Kidney tubule cell (primary cell): ENCODE results near the gene BCL6.
"Not testable (repeated sequence)": the region's sequence is repeated elsewhere in the genome, so short reads cannot be mapped to it uniquely, and the experiment has no call there.

ENCODE experiments used
- DNase-seq: peaks from one replicate; pipeline ENCODE4 v3.0.0-alpha.2; 2018; ENCODE audit warnings: low spot score

The BCL6 gene

DNA sequence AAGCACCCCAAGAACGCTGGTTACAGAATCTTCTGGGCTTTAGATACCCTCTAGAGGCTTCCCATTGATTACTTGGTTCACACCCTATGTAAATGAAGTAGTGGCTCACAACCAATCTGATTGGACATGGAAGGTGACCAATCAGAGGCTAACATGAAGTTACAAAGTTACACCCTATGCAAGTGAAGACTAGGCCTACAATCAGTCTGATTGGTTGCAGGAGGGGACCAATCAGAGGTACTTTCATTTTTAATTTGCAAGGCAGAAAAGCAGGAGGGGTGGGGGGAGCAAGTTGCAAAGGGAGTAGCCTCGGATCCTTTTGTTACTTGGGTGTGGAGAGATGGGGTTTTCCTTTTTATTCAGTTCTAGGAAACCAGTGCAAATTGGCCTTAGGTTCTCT is 31.8 kb downstream of the BCL6 start:
- peak; percentile 41 for DNase-seq

DNA sequence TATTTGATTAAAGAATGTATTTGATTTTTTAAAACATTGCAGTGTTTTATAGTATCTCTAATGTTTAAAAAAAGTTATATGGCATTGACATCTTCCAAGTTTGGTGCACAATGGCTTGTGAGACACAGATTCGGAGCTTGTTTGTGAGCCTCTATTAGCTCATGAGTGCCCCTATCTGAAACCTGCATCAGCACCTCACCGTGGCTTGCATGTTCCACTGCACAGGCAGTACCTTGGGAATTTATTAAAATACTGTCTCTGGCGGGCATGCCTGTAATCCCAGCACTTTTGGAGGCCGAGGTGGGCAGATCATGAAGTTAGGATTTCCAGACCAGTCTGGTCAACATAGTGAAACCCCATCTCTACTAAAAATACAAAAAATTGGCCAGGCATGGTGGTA is 36.1 kb downstream of the BCL6 start:
- DNase-seq, result peak; percentile 11

DNA sequence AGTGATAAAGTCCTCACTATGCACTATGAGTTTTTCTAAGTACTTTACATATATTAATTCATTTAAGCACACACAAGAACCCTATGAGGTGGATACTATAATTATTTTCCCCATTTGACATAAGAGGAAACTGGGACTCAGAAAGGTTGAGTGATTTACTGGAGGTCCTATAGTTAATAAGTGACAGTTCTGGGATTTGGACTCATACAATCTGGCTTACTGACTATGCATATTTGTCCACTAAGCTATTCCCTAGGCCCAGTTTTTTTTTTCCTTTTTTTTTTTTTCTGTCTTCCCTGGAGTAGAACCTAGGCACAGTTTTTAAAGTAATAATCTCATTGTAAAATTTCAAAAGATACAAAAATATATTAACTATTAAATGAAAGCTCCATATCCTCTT is 36.6 kb downstream of the BCL6 start:
- peak; percentile 64 for DNase-seq

DNA sequence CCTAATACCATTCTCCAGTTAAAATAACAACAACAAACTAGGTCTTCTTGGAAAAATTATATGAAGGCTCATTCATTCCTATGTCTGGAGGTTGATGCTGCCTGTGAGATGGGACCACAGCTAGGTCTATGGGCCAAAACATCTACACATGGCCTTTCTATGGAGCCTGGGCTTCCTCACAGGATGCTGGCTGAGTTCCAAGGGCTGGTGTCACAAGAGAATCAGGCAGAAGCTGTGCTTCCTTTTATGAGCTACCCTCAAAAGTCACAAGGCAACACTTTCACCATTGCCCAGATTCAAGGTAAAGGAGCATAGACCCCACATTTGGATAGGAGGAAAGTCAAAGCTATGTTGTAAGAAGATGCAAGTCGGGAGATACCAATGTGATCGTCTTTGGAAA is 38.3 kb downstream of the BCL6 start:
- DNase-seq, result peak; percentile 12

DNA sequence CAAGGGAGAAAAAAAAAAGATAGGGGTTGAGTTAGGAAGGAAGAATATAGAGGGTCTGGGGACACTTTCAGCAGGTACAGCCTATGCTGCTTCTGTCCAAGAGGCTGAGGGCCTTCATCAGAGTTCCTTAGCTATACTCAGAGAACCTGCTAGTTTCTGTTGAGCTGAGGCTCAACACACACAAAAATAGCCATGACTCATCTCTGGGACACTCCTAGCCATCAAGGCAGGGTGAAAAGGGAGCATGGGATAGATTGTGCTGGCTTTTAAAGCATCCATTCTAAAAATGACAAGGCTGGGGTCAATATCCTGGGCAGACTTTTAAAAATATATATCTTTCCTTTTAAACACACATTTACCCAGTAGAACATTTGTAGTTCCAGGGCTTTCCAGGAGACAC is 40.1 kb downstream of the BCL6 start:
- DNase-seq, result peak; percentile 23

DNA sequence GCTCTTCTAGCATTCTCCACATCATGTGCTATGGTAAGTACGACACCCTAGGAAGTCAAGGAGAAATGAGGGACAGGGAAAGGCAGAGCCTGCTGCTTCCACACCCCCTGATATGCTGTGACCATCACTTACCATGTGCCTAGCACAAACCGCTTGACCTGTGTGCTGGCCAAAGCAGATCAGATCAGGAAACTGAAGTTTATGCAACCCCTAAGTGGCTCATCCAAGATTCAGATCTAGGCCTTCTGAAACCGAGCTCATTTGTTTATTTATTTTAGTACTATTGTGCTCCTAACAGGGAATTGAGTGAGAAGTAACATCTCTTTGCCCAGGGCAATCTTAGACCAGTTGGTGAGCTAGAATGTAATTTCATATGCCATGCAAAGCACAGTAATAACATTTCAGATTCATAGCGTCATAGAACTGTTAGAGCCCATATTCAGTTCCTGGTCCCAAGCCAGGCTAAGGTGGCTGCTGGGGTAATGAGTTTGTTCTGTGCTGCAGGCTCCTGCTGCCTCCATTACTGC is 42.7 kb downstream of the BCL6 start, which contains the start of gene RTP2:
RTP2 (minus strand) TSS at position 51 of the 527 bp plus-strand sequence. CDS start 429 bp downstream, outside the sequence.
- DNase-seq, result no peak

DNA sequence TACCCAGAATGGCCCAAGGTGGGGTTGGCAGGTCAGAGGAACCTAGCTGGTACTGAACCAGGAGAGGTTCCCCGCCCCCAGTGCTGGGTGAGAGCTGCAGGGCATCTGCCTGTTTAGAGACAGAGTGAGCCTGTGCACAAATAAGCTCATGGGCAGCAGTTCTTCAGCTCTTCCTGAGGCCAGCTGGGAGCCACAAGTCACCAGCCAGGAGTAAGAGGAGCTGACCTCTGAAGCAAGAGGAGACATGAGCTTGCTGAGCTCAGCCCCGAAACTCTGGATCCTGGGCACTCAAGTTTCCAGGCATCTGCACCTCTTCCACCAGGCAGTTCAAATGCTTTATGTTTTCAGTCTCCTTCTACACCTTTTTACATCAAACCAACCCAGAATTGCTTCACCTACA is 45.0 kb downstream of the BCL6 start:
- no peak for DNase-seq

DNA sequence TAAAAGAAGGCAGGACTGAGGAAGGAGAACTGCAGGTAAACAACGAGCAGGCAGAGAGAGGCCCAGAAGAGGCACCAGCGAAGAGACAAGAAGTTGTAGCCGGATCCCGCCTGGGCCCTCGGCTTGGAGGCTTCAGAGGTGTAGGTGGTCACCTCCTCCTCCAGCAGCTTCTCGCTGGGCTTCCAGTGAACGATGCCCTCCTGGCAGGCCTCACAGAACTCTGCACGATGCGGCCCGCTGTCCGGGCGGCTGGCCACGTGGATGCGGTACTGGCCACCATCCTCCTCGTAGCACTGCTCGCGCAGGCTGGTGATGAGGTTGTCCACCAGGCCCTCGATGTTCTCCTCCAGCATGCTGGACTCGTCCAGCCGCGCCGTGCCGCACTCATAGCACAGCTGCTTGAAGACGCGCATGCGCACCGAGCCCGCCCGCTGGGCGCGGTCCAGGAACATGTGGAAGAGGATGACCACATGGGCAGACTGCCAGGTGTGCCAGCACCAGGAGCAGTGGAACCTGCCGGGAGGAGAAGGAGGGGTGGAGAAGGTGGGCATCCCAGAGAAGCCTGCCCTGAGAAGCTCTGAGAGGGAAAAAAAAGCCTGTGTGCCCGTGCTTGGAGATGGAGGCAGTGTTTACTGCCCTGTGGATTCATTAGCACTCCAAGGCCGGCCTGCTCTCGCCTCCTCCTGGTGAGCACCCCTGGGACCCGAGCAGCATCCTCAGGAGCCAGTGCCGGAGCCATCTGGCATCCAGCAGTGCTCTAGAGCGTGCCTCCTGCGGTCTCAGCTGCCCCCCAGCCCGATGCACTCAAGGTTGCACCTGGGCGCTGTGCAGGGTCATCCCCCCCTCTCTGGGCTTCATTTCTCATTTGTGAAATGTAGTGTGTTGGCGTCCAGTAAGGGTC is 46.5 kb downstream of the BCL6 start:
- no peak for DNase-seq

DNA sequence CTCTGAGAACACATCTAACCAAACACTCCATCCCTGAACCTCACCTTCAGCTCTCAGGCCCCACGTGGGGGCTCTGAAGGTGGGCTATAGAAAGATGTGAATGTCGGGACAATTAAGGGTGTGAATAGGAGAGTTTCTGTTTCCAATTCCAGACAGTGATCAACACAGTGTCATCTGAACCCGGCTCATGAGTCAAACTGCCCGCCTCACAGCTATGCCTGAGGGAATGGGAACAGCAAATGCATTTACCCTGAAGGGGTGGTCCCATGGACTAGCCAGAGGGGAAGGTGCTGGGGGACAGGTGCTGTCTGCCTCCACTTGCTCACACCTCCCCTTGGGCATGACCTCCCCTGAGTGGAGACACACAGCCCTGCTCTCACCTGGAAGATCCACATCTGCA is 49.2 kb downstream of the BCL6 start:
- DNase-seq, result no peak

DNA sequence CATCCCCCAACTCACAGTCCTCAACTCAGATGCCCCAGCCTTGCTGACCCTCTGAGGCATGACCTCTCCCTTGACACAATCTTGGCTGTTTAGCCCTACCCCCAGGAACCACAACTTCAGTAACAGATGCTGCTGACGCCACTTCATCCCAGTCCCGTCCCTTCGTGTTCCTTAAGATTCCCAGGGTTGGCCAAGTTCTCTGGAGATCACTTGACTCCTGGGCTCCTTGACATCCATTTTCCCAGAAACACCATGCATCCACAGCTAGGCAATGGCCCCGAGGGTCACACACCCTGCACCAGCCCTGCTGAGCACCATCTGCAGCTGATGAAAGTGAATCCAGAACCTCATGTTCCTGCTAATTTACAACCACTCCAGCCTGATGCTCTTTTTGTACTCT is 49.8 kb downstream of the BCL6 start:
- no peak for DNase-seq

DNA sequence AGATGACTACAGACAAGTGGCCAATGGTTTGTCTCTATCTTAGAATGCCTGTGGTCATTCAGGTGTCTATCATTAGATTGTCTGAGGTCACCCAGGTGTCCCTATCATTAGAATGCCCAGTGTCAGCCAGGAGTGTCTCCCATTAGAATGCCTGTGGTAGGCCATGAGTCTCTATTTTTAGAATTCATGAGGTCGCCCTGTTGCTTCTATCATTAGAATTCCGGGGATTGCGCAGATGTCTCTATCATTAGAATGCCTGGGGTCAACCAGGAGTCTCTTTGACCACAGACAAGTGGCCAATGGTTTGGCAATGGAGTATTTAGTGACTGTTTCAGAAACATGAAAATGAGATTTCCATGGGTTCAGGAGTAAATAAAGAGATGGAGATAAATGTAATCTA is 50.5 kb downstream of the BCL6 start:
- peak; percentile 68 for DNase-seq

DNA sequence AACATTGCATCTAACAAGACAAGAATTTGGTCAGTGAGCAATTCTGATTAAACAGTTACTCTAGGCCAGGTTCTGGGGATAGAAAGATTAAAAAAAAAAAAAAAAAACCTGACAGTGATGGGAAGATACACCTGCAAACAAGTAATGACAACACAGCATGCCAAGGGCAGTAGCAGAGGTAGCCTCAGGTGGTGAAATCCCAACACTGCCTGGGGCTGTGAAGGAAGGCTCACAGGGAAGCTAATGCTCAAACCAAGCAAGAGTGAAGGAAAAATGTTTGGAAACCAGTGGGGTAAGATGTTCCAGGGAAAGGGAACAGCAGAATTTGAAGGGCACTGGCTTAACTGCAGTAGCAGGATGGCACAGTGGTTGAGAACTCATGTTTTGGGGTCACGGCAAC is 51.8 kb downstream of the BCL6 start:
- DNase-seq, result no peak

DNA sequence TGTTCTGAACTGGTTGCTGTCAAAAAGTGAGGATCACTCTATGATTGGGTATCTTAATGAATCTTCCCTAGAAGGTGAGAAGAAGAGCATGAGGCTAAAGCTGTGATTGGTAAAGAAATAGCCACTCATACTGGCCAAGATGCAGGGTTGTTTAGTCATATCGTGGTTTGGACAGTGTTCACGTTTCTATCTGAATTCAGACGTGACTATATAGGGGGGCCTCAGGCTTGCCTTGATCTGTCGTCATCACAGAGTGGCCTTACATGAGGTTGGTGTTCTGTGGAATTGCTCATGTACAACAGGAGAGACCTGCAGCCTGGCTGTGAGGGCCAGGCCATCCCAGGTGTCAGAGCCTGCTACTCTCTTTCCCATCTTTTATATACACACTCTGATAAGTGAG is 55.3 kb downstream of the BCL6 start:
- no peak for DNase-seq

DNA sequence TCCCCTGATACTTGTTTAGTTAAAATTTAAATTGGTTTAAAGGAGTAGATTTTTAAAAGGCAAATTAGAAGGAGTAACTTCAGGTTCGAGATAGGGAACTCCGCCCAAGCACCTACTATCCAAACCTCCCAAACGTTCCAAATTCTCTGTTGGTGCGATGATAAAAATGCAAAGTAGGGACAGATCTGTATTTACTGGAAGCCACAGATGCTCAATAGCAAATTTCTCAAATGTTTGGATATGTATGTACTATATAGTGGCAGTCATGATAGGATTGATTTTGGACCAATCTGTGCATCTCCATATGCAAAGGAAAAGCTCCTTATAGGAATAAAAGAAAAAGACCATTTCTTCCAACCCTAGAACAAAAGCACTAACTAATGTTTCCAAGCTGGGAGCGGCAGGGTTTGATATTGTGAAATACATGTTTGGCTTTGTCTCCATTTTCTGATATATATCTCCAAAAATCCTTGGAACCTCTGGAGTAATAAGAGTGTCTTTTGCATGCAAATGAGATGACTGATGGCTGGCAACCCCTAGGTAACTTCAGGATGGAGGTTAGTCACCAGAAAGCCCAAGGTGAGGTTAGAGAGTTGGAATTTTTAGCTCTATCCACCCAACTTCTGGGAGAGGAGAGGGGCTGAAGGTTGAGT is 58.5 kb downstream of the BCL6 start:
- DNase-seq, result no peak

DNA sequence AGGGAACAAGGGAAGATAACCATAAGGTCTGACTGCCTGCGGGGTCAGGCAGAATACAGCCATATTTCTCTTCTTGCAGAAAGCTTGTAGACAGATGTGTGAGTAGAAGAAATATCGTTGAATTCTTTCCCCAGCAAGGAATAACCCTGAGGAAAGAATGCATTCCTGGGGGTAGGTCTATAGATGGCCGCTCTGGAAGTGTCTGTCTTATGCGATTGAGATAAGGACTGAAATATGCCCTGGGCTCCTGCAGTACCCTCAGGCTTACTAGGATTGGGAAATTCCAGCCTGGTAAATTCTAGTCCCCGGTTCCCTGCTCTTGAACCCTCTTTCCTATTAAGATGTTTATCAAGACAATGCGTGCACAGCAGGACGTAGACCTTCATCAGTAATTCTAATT is 59.3 kb downstream of the BCL6 start:
- no peak for DNase-seq

DNA sequence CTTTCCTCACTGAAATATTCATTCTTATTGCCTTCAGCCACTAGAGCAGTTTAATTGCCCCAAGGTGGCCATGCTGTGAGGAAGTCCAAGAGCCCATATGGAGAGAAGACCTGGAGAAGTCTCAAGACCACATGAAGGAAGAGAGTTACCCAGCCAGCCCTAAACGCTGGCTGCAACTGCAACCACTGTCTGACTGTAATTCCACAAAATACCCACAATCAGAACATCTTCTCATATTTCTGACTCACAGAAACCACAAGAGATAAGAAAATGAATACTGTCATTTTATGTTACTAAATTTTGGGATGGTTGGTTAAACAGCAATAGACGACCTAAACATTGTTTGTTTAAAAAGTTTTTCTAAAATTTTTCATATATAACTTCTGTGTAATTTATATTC is 60.4 kb downstream of the BCL6 start:
- DNase-seq, result peak; percentile 11

DNA sequence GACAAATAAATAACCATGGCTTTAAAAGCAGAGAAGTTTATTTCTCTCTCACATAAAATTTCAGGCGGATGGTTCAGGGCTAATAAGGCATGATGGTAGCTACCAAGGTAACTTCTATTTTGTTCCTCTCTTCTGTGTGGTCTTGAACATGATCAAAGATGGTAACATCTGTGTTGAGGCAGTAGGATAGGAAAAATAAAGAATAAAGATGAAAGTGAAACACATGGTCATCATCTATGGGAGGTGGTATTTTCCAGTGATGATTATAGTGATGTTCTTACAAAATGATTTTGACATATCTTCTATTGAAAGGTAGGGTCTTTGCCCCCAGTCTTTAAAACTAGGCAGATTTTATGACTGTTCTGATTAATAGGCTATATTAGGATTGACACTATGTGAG is 60.8 kb downstream of the BCL6 start:
- no peak for DNase-seq

DNA sequence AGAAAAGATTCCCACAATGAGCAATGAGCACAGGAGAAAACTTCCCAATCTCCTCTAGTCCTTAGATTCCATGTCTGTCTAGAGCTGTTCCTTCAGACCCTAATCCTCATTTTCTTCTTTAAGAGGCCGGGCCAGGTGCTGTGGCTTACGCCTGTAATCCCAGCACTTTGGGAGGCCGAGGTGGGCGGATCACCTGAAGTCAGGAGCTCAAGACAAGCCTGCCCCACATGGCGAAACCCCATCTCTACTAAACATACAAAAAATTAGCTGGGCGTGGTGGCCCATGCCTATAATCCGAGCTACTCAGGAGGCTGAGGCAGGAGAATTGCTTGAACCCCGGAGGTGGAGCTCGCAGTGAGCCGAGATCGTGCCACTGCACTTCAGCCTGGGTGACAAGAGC is 63.5 kb downstream of the BCL6 start:
- DNase-seq, result not testable (repeated sequence)

DNA sequence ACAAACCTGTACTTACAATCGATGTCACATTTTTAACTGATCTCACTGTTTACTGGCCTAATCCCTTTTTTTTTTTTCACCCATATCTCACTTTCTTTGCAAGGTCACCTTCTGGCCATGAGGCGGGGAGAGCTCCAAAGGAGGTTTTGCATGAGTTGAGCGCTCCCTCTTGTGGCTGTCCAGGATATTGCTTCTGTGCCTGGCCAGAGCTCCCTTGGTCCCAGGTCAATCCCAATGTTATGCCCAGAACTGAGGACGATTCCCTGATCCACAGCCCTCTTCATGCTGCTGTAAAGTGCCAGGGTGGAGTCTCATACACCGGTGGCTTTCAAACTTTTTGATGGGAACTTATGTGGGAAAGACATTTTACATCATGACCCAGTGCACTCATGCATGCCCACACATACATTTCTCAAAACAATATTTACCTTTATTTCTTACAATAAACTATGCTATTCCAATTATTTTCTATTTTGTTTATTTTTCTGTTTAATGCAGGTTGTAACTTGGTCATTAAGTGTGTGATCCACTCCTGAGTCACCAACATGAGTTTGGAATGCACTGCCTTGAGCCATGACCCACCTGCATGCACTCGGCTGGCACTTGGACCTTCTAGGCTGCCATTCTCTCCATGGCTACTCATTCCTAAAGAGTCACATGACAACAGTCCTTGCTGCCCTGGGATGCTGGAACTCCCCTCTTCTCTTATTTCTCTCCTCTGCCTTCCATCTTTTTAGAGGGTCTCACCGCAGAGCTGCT is 65.5 kb downstream of the BCL6 start:
- DNase-seq, result peak; percentile 76

DNA sequence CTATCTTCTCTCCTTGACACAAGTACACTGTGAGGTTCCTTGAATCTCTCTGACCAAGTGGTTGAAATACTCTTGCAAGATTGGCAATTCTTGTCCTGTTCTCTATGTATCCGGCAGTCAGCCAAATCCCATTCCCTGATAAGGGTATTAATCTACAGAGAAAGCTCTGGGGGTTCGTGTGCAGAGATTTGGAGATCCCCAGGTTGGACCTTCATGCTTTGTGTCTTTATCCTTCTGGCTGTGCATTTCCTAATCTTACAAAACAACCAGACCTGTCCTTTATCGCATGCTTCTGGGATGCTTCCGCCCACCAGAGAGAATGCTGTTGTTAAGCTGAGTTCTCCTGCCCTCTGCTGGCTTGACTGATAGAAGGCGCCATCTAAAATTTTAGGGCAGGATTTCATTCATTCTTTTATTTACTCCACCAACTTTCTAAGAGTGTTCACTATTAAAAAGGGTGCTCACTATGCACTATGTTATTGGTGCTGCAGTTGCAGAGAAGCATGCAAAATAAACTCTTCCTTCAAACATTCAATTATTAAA is 66.5 kb downstream of the BCL6 start:
- DNase-seq, result peak; percentile 69

DNA sequence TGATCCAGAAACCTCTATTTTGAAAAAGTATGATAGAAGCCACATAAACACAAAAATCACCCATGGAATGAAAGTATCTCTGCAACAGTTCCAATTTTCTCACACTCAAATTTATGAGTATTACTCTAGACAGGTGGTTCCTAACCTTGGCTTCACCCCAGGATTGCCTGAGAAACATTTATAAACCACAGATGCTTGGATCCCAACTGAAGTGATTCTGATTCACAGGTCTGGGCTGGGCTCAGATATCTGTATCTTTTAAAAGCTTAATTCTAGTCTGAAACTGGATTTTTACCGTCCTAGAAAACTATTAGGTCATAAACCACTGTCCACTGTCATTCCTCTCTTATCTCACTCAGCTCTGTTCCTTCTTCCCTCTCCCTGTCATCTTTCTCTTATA is 67.7 kb downstream of the BCL6 start:
- peak; percentile 41 for DNase-seq

DNA sequence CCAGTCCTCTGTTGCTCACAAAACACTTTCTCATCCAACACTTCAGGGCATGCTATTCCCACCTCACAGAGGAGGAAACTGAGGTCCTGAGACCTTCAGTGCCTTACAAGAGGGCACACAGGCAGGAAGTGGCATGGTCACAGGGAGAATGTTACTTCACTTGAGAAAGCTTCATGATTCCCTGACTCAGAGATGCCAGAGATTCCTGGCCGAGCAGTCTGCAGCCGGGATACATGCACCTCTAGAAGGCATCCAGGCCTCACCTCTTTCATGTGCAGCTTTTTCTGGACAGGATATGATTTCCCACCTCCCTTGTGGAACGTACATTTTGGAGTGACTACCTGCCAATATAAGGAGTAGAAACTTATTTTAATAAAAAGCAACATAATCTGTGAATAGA is 72.3 kb downstream of the BCL6 start:
- DNase-seq, result peak; percentile 72
